Tibial nerve (tissue), 4 donors: ENCODE measurements around the gene ERN1. TPM values are rescaled to one million over a fixed set of nuclear protein-coding genes. Genes with fewer than 3 reads are reported as not detected.
"Not testable (repeated sequence)": the region's sequence is repeated elsewhere in the genome, so short reads cannot be mapped to it uniquely, and the experiment has no call there.

ENCODE experiments used
- DNase-seq, 2 donors: peaks; one replicate each; pipeline ENCODE4 v3.0.0-alpha.2; 2019; ENCODE audit warnings: low spot score in 2 of 2
- H3K27ac ChIP-seq, 4 donors: fragments of 200-600 bp; sonication (generic) in 3 of 4; one replicate each; pipeline ENCODE4 v1.5.1; 2017 to 2019; ENCODE audit warnings: mild to moderate bottlenecking in 1 of 4
- H3K27me3 ChIP-seq, 2 donors: fragments of 200-600 bp; sonication (generic) in 1 of 2; one replicate each; pipeline versions ENCODE4 v1.5.1 to v1.6.0; 2017 to 2019
- H3K36me3 ChIP-seq, 3 donors: fragments of 200-600 bp; sonication (generic); one replicate each; pipeline ENCODE4 v1.5.1; 2018 to 2019
- H3K4me1 ChIP-seq, 4 donors: fragments of 200-600 bp; sonication (generic) in 3 of 4; one replicate each; pipeline ENCODE4 v1.5.1; 2017 to 2019
- H3K4me3 ChIP-seq, 4 donors: fragments of 200-600 bp; sonication (generic) in 3 of 4; one replicate each; pipeline ENCODE4 v1.5.1; 2017 to 2019; ENCODE audit warnings: mild to moderate bottlenecking in 1 of 4, moderate library complexity in 1 of 4
- H3K9me3 ChIP-seq, 4 donors: fragments of 200-600 bp; sonication (generic) in 3 of 4; one replicate each; pipeline ENCODE4 v1.5.1; 2017 to 2019
- CTCF ChIP-seq, 5 experiments: fragments of 200-600 bp in 3 of 5; fragments of 450-650 bp in 2 of 5; sonication (generic) in 3 of 5; IDR thresholded peaks; one replicate each; pipeline ENCODE4 v1.5.1; 2016 to 2019; ENCODE audit warnings: antibody characterized with exemption in 5 of 5, mild to moderate bottlenecking in 3 of 5, moderate library complexity in 2 of 5
- EP300 ChIP-seq, 2 donors: sonication (generic); formaldehyde crosslinking; IDR thresholded peaks; one replicate each; pipeline ENCODE4 v1.6.1; 2017; ENCODE audit warnings: antibody characterized with exemption in 2 of 2, mild to moderate bottlenecking in 1 of 2
- POLR2A ChIP-seq, 2 donors: fragments of 450-650 bp; IDR thresholded peaks; one replicate each; pipeline ENCODE4 v1.6.1; 2017; ENCODE audit warnings: antibody characterized with exemption in 2 of 2, mild to moderate bottlenecking in 2 of 2, moderate library complexity in 2 of 2
- WGBS, 2 donors: methylation state at CpG; one replicate each; pipeline ENCODE4 v1.1.5; 2018; 5-methylcytosine and 5-hydroxymethylcytosine counted together
- total RNA-seq, 4 donors: library from RNA; depleted of rRNA; stranded (reverse); fragments of >200 nt; gene quantifications; one replicate each; pipeline ENCODE4 v1.1.0, GENCODE V29; 2016

The ERN1 gene
- total RNA-seq, 4 donors from 2014 or later, result 8.7 to 17.7 (median 13.5) TPM

GRCh38 chr17:64008346-64008745 is 121.6 kb downstream of the ERN1 start:
- Histone ChIP-seq H3K36me3 (no peaks in the 10 kb centered on the region), H3K27me3 (no peaks in the 10 kb centered on the region), H3K9me3 (no peaks in the 10 kb centered on the region), H3K4me3 (no peak overlapping the region), H3K4me1 (peaks cover 0 to 33% (median 11%) of the 10 kb centered on the region in 4 donors), H3K27ac (no peak overlapping the region)
- WGBS, 2 donors, result 75 to 83% methylated on average over 5 of the region's 5 CpGs
- no peak for DNase-seq
- no peak for TF ChIP-seq EP300 (IDR thresholded peaks at IDR 0.05)
- no peak for TF ChIP-seq CTCF (IDR thresholded peaks at IDR 0.05)
- no peak for TF ChIP-seq POLR2A (IDR thresholded peaks at IDR 0.05)

- TF ChIP-seq EP300 (IDR thresholded peaks at IDR 0.05) (peak in 1 of 2 donors; percentile 54), POLR2A (IDR thresholded peaks at IDR 0.05) (no peak), CTCF (IDR thresholded peaks at IDR 0.05) (no peak)
- Histone ChIP-seq H3K27ac (no peak overlapping the region), H3K36me3 (no peaks in the 10 kb centered on the region), H3K4me1 (peaks cover 0 to 33% (median 11%) of the 10 kb centered on the region in 4 donors), H3K9me3 (no peaks in the 10 kb centered on the region), H3K27me3 (no peaks in the 10 kb centered on the region), H3K4me3 (no peak overlapping the region)
- no peak for DNase-seq
- 34 to 37% methylated on average over 5 of the region's 5 CpGs for WGBS, 2 donors
Measured at GRCh38 chr17:64007838-64008282, 122.1 kb downstream of the ERN1 start.

- H3K27me3 ChIP-seq, DNase-seq, H3K36me3 ChIP-seq, H3K4me3 ChIP-seq, H3K27ac ChIP-seq, H3K9me3 ChIP-seq: not testable (repeated sequence)
- WGBS, 2 donors, result 83 to 88% methylated on average over 5 of the region's 5 CpGs
- peaks cover 0 to 33% (median 11%) of the 10 kb centered on the region in 4 donors for H3K4me1 ChIP-seq
Measured at GRCh38 chr17:64007089-64007837, 122.7 kb downstream of the ERN1 start.

- 68 to 71% methylated on average over 12 to 13 of the region's 13 CpGs for WGBS, 2 donors
- Histone ChIP-seq H3K9me3 (no peaks in the 10 kb centered on the region), H3K36me3 (no peaks in the 10 kb centered on the region), H3K4me3 (peak overlapping the region in 1 of 4 donors; percentile 2), H3K4me1 (peaks cover 0 to 33% (median 11%) of the 10 kb centered on the region in 4 donors), H3K27me3 (peaks cover 0 to 7% of the 10 kb centered on the region in 2 donors), H3K27ac (peak overlapping the region in 2 of 4 donors; percentile 5 to 53)
- no peak for DNase-seq
- peak in 1 of 2 donors; percentile 64 for TF ChIP-seq EP300 (IDR thresholded peaks at IDR 0.05)
- TF ChIP-seq POLR2A (IDR thresholded peaks at IDR 0.05), result no peak
Measured at GRCh38 chr17:64006361-64007088, 123.4 kb downstream of the ERN1 start.

- 39 to 45% methylated on average over 6 of the region's 6 CpGs for WGBS, 2 donors
- no peak for DNase-seq
- Histone ChIP-seq H3K27ac (peak overlapping the region in 1 of 4 donors; percentile 34), H3K27me3 (peaks cover 0 to 15% of the 10 kb centered on the region in 2 donors), H3K36me3 (no peaks in the 10 kb centered on the region), H3K4me1 (peaks cover 0 to 33% (median 11%) of the 10 kb centered on the region in 4 donors), H3K4me3 (peak overlapping the region in 1 of 4 donors; percentile 2), H3K9me3 (no peaks in the 10 kb centered on the region)
- TF ChIP-seq EP300 (IDR thresholded peaks at IDR 0.05) (no peak), POLR2A (IDR thresholded peaks at IDR 0.05) (no peak), CTCF (IDR thresholded peaks at IDR 0.05) (no peak)
Measured at GRCh38 chr17:64005734-64006167, 124.2 kb downstream of the ERN1 start.
